SK-N-MC (cell line): ENCODE results near the gene CLASP1.

ENCODE experiments used
- EZH2 ChIP-seq: fragments of 200-600 bp; sonication (generic); IDR thresholded peaks from one replicate; pipeline ENCODE4 v1.6.1; 2017; ENCODE audit warnings: antibody characterized with exemption
- FOXP2 ChIP-seq: optimal IDR thresholded peaks from 2 replicates; pipeline ENCODE3; 2011; ENCODE audit warnings: mild to moderate bottlenecking, moderate library complexity; ENCODE audit not compliant: insufficient read depth; ENCODE audit errors: extremely low read length, control extremely low read depth
- POLR2AphosphoS5 ChIP-seq: IDR thresholded peaks from 2 replicates; pipeline ENCODE4 v1.6.1; 2012; ENCODE audit warnings: mild to moderate bottlenecking, low read depth, low read length, borderline replicate concordance

- TF ChIP-seq EZH2 (no peak), POLR2AphosphoS5 (no peak), FOXP2 (no peak)
Observed at GRCh38 chr2:121415727-121416126, 233.5 kb downstream of the CLASP1 start.
